ENCODE measurements around the gene KIAA1755. TPM values are rescaled to one million over a fixed set of nuclear protein-coding genes. Genes with fewer than 3 reads are reported as not detected.

KIAA1755 gene
- total RNA-seq, 3 donors from 2014 or later (not counting 1 experiment from before 2014, with no cell fraction given) = not detected

DNA sequence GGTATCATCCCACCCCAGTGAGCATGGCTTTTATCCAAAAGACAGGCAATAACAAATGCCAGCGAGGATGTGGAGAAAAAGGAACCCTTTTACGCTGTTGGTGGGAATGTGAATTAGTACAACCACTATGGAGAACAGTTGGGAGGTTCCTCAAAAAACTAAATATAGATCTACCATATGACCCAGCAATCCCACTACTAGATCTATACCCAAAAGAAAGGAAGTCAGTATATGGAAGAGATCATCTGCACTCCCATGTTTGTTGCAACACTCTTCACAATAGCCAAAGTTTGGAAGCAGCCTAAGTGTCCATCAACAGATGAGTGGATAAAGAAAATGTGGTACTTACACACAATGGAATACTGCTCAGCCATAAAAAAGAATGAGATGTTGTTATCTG is 5.9 kb upstream of the KIAA1755 start:
- no peaks in the 10 kb centered on the region for H3K9me3 ChIP-seq (ENCODE audit: control insufficient read depth, insufficient read depth, low read length)
- no CpG with 5 or more reads among the region's 2 CpGs for WGBS (ENCODE audit: insufficient coverage)
- H3K27me3 ChIP-seq (ENCODE audit: control insufficient read depth, insufficient read depth, low read length) = no peaks in the 10 kb centered on the region
- no peak for ATAC-seq
- no peak overlapping the region for H3K27ac Mint-ChIP-seq
- H3K4me3 ChIP-seq (ENCODE audit: low read length) = no peak overlapping the region
- no peak overlapping the region for H3K27ac ChIP-seq (ENCODE audit: low read length)
- no peak overlapping the region for H3K4me3 Mint-ChIP-seq
- H3K36me3 ChIP-seq (ENCODE audit: control insufficient read depth, insufficient read depth, low read length) = no peaks in the 10 kb centered on the region
- H3K9me3 Mint-ChIP-seq = no peaks in the 10 kb centered on the region
- peaks cover 34 to 60% of the 10 kb centered on the region in 2 donors for H3K27me3 Mint-ChIP-seq (ENCODE audit: low read depth in 2 of 2)
- no peaks in the 10 kb centered on the region for H3K4me1 Mint-ChIP-seq
- no peak for DNase-seq
- no peaks in the 10 kb centered on the region for H3K4me1 ChIP-seq (ENCODE audit: control insufficient read depth, insufficient read depth, low read length)
- intact Hi-C loops (cut with micrococcal nuclease) = no loop called here
- no peaks in the 10 kb centered on the region for H3K36me3 Mint-ChIP-seq
- TF ChIP-seq, protein P1, sequence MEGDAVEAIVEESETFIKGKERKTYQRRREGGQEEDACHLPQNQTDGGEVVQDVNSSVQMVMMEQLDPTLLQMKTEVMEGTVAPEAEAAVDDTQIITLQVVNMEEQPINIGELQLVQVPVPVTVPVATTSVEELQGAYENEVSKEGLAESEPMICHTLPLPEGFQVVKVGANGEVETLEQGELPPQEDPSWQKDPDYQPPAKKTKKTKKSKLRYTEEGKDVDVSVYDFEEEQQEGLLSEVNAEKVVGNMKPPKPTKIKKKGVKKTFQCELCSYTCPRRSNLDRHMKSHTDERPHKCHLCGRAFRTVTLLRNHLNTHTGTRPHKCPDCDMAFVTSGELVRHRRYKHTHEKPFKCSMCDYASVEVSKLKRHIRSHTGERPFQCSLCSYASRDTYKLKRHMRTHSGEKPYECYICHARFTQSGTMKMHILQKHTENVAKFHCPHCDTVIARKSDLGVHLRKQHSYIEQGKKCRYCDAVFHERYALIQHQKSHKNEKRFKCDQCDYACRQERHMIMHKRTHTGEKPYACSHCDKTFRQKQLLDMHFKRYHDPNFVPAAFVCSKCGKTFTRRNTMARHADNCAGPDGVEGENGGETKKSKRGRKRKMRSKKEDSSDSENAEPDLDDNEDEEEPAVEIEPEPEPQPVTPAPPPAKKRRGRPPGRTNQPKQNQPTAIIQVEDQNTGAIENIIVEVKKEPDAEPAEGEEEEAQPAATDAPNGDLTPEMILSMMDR (IDR thresholded peaks at IDR 0.05) = no peak

DNA sequence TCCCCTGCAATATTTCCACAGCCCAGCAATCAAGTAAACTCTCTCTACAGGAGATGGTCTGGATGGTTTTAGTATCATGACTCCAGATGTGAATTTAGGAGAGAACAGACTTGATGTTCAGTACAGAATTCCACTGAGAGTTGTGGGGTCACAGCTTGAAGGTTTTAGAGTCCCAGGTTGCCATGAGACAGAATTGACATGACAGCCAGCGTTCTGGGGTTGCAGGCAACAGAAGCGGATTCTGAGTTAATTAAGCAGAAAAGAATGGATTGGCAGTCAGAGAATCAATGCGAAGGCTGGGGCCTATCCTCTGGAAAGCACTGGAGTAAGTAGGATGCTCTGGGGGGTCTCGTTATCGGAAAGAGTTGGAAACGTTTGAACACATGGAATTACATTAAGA is 2.4 kb upstream of the KIAA1755 start:
- H3K36me3 ChIP-seq (ENCODE audit: control insufficient read depth, insufficient read depth, low read length) = no peaks in the 10 kb centered on the region
- Mint-ChIP-seq H3K27me3 (ENCODE audit: low read depth in 2 of 2) (peaks cover 46 to 69% of the 10 kb centered on the region in 2 donors), H3K27ac (no peak overlapping the region), H3K4me3 (no peak overlapping the region), H3K4me1 (peaks cover 4 to 14% of the 10 kb centered on the region in 2 donors), H3K36me3 (no peaks in the 10 kb centered on the region), H3K9me3 (no peaks in the 10 kb centered on the region)
- H3K27ac ChIP-seq (ENCODE audit: low read length) = no peak overlapping the region
- WGBS (ENCODE audit: insufficient coverage) = 93% methylated on average over 3 of the region's 6 CpGs
- ATAC-seq (no peak), DNase-seq (no peak)
- H3K4me1 ChIP-seq (ENCODE audit: control insufficient read depth, insufficient read depth, low read length) = no peaks in the 10 kb centered on the region
- TF ChIP-seq, protein P1 (IDR thresholded peaks at IDR 0.05) = no peak
- peaks cover 18% of the 10 kb centered on the region for H3K27me3 ChIP-seq (ENCODE audit: control insufficient read depth, insufficient read depth, low read length)
- no peaks in the 10 kb centered on the region for H3K9me3 ChIP-seq (ENCODE audit: control insufficient read depth, insufficient read depth, low read length)
- H3K4me3 ChIP-seq (ENCODE audit: low read length) = no peak overlapping the region
- intact Hi-C loops (cut with micrococcal nuclease) = no loop called here

DNA sequence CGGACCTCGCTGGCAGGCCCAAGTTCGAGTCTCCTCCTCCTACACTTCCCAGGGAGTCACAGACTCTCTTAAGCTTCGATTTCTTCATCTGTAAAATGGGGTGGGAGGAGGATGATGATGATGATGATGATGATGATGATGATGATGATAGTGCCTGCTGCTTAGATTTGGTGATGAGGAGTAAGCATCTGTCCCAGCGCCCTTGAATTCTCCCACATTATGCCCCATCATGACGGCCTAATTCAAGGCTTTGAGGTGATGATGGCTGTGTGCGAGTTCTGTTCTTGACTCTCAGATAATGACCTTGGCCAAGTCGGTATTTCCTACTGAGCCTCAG is 487 bp upstream of the KIAA1755 start:
- Mint-ChIP-seq H3K27ac (no peak overlapping the region), H3K4me1 (peaks cover 4 to 14% of the 10 kb centered on the region in 2 donors), H3K9me3 (no peaks in the 10 kb centered on the region), H3K36me3 (no peaks in the 10 kb centered on the region), H3K4me3 (no peak overlapping the region), H3K27me3 (ENCODE audit: low read depth in 2 of 2) (peaks cover 44 to 75% of the 10 kb centered on the region in 2 donors)
- Histone ChIP-seq H3K9me3 (ENCODE audit: control insufficient read depth, insufficient read depth, low read length) (no peaks in the 10 kb centered on the region), H3K36me3 (ENCODE audit: control insufficient read depth, insufficient read depth, low read length) (no peaks in the 10 kb centered on the region), H3K4me3 (ENCODE audit: low read length) (no peak overlapping the region), H3K4me1 (ENCODE audit: control insufficient read depth, insufficient read depth, low read length) (no peaks in the 10 kb centered on the region), H3K27ac (ENCODE audit: low read length) (no peak overlapping the region), H3K27me3 (ENCODE audit: control insufficient read depth, insufficient read depth, low read length) (peaks cover 18% of the 10 kb centered on the region)
- ATAC-seq (no peak), DNase-seq (no peak)
- intact Hi-C loops (cut with micrococcal nuclease) = no loop called here
- 64% methylated on average over 7 of the region's 8 CpGs for WGBS (ENCODE audit: insufficient coverage)
- TF ChIP-seq, protein P1 (IDR thresholded peaks at IDR 0.05) = no peak

DNA sequence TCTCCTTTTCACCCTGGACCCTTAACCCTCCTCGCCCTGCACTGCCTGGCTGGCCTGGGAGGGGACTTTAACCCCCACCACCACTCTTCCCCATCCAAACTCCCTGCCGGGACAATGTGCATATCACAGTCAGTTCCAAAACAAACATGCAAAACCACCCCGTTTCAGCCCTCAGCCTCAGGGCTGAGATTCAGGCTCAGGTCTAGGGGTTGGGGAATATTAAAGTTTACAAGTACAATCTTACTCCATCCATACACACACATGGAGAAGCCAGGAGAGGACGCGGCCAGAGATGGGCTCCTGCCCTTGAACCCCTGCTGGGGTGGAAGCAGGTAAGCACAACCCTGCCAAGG is 534 bp downstream of the KIAA1755 start:
- Mint-ChIP-seq H3K27ac (no peak overlapping the region), H3K9me3 (no peaks in the 10 kb centered on the region), H3K4me1 (peaks cover 4 to 14% of the 10 kb centered on the region in 2 donors), H3K36me3 (no peaks in the 10 kb centered on the region), H3K4me3 (no peak overlapping the region), H3K27me3 (ENCODE audit: low read depth in 2 of 2) (peaks cover 44 to 68% of the 10 kb centered on the region in 2 donors)
- H3K4me3 ChIP-seq (ENCODE audit: low read length) = no peak overlapping the region
- intact Hi-C loops (cut with micrococcal nuclease) = no loop called here
- peaks cover 18% of the 10 kb centered on the region for H3K27me3 ChIP-seq (ENCODE audit: control insufficient read depth, insufficient read depth, low read length)
- no peak overlapping the region for H3K27ac ChIP-seq (ENCODE audit: low read length)
- H3K36me3 ChIP-seq (ENCODE audit: control insufficient read depth, insufficient read depth, low read length) = no peaks in the 10 kb centered on the region
- H3K9me3 ChIP-seq (ENCODE audit: control insufficient read depth, insufficient read depth, low read length) = no peaks in the 10 kb centered on the region
- no peak for DNase-seq
- 35% methylated on average over 4 of the region's 5 CpGs for WGBS (ENCODE audit: insufficient coverage)
- no peaks in the 10 kb centered on the region for H3K4me1 ChIP-seq (ENCODE audit: control insufficient read depth, insufficient read depth, low read length)
- TF ChIP-seq, protein P1 (IDR thresholded peaks at IDR 0.05) = no peak
- no peak for ATAC-seq
